ENCODE data around the gene ELF2.
"Not testable (repeated sequence)": the region's sequence is repeated elsewhere in the genome, so short reads cannot be mapped to it uniquely, and the experiment has no call there.

- TF ChIP-seq PATZ1 (CRISPR knock-in tag; IDR thresholded peaks at IDR 0.05; ENCODE audit: borderline replicate concordance); TSHZ2 (CRISPR knock-in tag; IDR thresholded peaks at IDR 0.05); ZNF70 (CRISPR knock-in tag; IDR thresholded peaks at IDR 0.05): not testable (repeated sequence)
These were observed 155.9 kb downstream of the ELF2 start for GRCh38 chr4:139021071-139021470.
